Lower leg skin (tissue), 4 donors: ENCODE measurements around the gene GRAP2. TPM values are rescaled to one million over a fixed set of nuclear protein-coding genes. Genes with fewer than 3 reads are reported as not detected.

ENCODE experiments used
- DNase-seq, 2 donors: peaks; one replicate each; pipeline ENCODE4 v3.0.0-alpha.2; 2019; ENCODE audit warnings: low spot score in 2 of 2
- H3K4me3 ChIP-seq: fragments of 200-600 bp; sonication (generic); 2 replicates; pipeline ENCODE4 v1.5.1; 2017; ENCODE audit warnings: mild to moderate bottlenecking, low read depth; ENCODE audit not compliant: poor library complexity, severe bottlenecking
- CTCF ChIP-seq, 3 donors: fragments of 450-650 bp; IDR thresholded peaks; one replicate each; pipeline ENCODE4 v1.5.1; 2016; ENCODE audit warnings: antibody characterized with exemption in 3 of 3, mild to moderate bottlenecking in 3 of 3, moderate library complexity in 2 of 3
- POLR2A ChIP-seq, 2 donors: fragments of 450-650 bp; IDR thresholded peaks; one replicate each; pipeline ENCODE4 v1.6.1; 2016 to 2017; ENCODE audit warnings: antibody characterized with exemption in 2 of 2, mild to moderate bottlenecking in 1 of 2, moderate library complexity in 1 of 2
- WGBS, 2 donors: methylation state at CpG; one replicate each; pipeline ENCODE4 v1.1.5; 2018; 5-methylcytosine and 5-hydroxymethylcytosine counted together
- intact Hi-C: fragments of 100-400 bp; cut with DNase I; formaldehyde crosslinking; loops from one replicate; pipeline ENCODE4 v1.15.0; 2023; ENCODE audit warnings: low total_unique reads
- total RNA-seq, 4 donors: library from RNA; depleted of rRNA; stranded (reverse); fragments of >200 nt; gene quantifications; one replicate each; pipeline ENCODE4 v1.1.0, GENCODE V29; 2016

GRAP2 gene
- total RNA-seq, 4 donors from 2014 or later: 0.72 to 1.3 (median 0.96) TPM

GRCh38 chr22:39941601-39942000 is 40.7 kb downstream of the GRAP2 start:
- no peak for DNase-seq
- intact Hi-C loops: no loop called here
- no peak for TF ChIP-seq POLR2A (IDR thresholded peaks at IDR 0.05)
- TF ChIP-seq CTCF (IDR thresholded peaks at IDR 0.05): no peak
- WGBS, 2 donors: 85 to 92% methylated on average over 2 of the region's 2 CpGs
- H3K4me3 ChIP-seq: no peak overlapping the region

GRCh38 chr22:39942439-39943230 is 41.8 kb downstream of the GRAP2 start:
- 79 to 88% methylated on average over 8 of the region's 8 CpGs for WGBS, 2 donors
- no peak overlapping the region for H3K4me3 ChIP-seq
- no peak for DNase-seq
- intact Hi-C loops: no loop called here
- no peak for TF ChIP-seq POLR2A (IDR thresholded peaks at IDR 0.05)
- no peak for TF ChIP-seq CTCF (IDR thresholded peaks at IDR 0.05)

GRCh38 chr22:39943337-39943736 is 42.5 kb downstream of the GRAP2 start:
- no peak for TF ChIP-seq POLR2A (IDR thresholded peaks at IDR 0.05)
- no peak for TF ChIP-seq CTCF (IDR thresholded peaks at IDR 0.05)
- DNase-seq: no peak
- intact Hi-C loops: no loop called here
- WGBS, 2 donors: 68 to 85% methylated on average over 5 of the region's 5 CpGs
- no peak overlapping the region for H3K4me3 ChIP-seq

GRCh38 chr22:39943953-39944872 is 43.3 kb downstream of the GRAP2 start:
- DNase-seq: no peak
- WGBS, 2 donors: 81 to 88% methylated on average over 11 of the region's 11 CpGs
- intact Hi-C loops: no loop called here
- H3K4me3 ChIP-seq: no peak overlapping the region
- TF ChIP-seq CTCF (IDR thresholded peaks at IDR 0.05) (no peak), POLR2A (IDR thresholded peaks at IDR 0.05) (no peak)

- DNase-seq: no peak
These were observed 45.2 kb downstream of the GRAP2 start for GRCh38 chr22:39946126-39946502.

More at GRCh38 chr22:39946126-39946502, 45.2 kb downstream of the GRAP2 start:
- H3K4me3 ChIP-seq: no peak overlapping the region
- WGBS, 2 donors: 95% methylated on average over 4 of the region's 4 CpGs
- no peak for TF ChIP-seq CTCF (IDR thresholded peaks at IDR 0.05)
- no peak for TF ChIP-seq POLR2A (IDR thresholded peaks at IDR 0.05)
- intact Hi-C loops: no loop called here
